Measurements from ENCODE around the gene GRK5. TPM values are rescaled to one million over a fixed set of nuclear protein-coding genes. Genes with fewer than 3 reads are reported as not detected.

GRK5 gene
- polyA plus RNA-seq, 1 experiment, result 20.8 TPM

- no peak for DNase-seq (ENCODE audit: low read depth)
- POLR2A ChIA-PET, result no interaction called here
These were observed 14.3 kb downstream of the GRK5 start for GRCh38 chr10:119221666-119222065.

GRCh38 chr10:119222537-119222936 lies 15.2 kb downstream of the GRK5 start:
- H3K36me3 ChIP-seq (ENCODE audit: control insufficient read depth, insufficient read depth, low read length), result no peaks in the 10 kb centered on the region
- POLR2A ChIA-PET, result interaction anchor here (0.6 kb wide), 1 partner anchor 203 kb away, joined by 6 read pairs; no protein-coding TSS in a partner anchor
- no peaks in the 10 kb centered on the region for H3K27me3 ChIP-seq (ENCODE audit: control insufficient read depth, insufficient read depth, low read length)
- no peak for DNase-seq (ENCODE audit: low read depth)
- TF ChIP-seq CTCF (IDR thresholded peaks at IDR 0.05; ENCODE audit: insufficient read depth, low read depth, low read length), result no peak
- CTCF ChIA-PET, result interaction anchor here (0.8 to 1.3 kb wide), 4 partner anchors 13 to 24 kb away, joined by 3 to 8 read pairs (median 3); partner anchors contain the start of gene GRK5
- no peak overlapping the region for H3K4me3 ChIP-seq (ENCODE audit: low read depth, low read length)

More at GRCh38 chr10:119221666-119222065, 14.3 kb downstream of the GRK5 start:
- Histone ChIP-seq H3K4me3 (ENCODE audit: low read depth, low read length) (no peak overlapping the region), H3K27me3 (ENCODE audit: control insufficient read depth, insufficient read depth, low read length) (no peaks in the 10 kb centered on the region), H3K36me3 (ENCODE audit: control insufficient read depth, insufficient read depth, low read length) (no peaks in the 10 kb centered on the region)
- no peak for TF ChIP-seq CTCF (IDR thresholded peaks at IDR 0.05; ENCODE audit: insufficient read depth, low read depth, low read length)
- CTCF ChIA-PET, result interaction anchor here (0.9 to 1.3 kb wide), 3 partner anchors 12 to 19 kb away, joined by 3 to 8 read pairs (median 3); partner anchors contain the start of gene GRK5

DNA sequence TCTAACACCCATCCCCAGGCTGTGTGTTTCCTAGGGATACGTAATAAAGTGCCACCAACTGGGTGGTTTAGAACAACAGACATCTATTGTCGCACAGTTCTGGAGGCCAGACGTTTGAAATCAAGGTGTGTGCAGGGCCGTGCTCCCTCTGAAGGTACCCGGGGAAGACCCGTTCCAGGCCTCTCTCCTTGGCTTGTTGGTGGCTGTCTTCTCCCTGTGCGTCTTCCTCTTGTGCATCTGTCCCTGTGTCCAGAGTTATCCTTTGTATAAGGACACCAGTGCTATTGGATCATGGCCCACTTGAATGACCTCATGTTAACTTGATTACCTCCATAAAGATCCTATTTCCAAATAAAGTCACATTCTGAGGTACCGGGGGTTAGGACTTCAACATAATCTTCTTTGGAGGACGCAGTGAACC lies 15.6 kb downstream of the GRK5 start:
- Histone ChIP-seq H3K27me3 (ENCODE audit: control insufficient read depth, insufficient read depth, low read length) (no peaks in the 10 kb centered on the region), H3K4me3 (ENCODE audit: low read depth, low read length) (no peak overlapping the region), H3K36me3 (ENCODE audit: control insufficient read depth, insufficient read depth, low read length) (no peaks in the 10 kb centered on the region)
- TF ChIP-seq CTCF (IDR thresholded peaks at IDR 0.05; ENCODE audit: insufficient read depth, low read depth, low read length), result no peak
- ChIA-PET CTCF (interaction anchor here (0.8 to 1.3 kb wide), 3 partner anchors 13 to 23 kb away, joined by 3 to 8 read pairs (median 3); partner anchors contain the start of gene GRK5), POLR2A (interaction anchor here (0.6 kb wide), 1 partner anchor 202 kb away, joined by 6 read pairs; no protein-coding TSS in a partner anchor)
- no peak for DNase-seq (ENCODE audit: low read depth)

DNA sequence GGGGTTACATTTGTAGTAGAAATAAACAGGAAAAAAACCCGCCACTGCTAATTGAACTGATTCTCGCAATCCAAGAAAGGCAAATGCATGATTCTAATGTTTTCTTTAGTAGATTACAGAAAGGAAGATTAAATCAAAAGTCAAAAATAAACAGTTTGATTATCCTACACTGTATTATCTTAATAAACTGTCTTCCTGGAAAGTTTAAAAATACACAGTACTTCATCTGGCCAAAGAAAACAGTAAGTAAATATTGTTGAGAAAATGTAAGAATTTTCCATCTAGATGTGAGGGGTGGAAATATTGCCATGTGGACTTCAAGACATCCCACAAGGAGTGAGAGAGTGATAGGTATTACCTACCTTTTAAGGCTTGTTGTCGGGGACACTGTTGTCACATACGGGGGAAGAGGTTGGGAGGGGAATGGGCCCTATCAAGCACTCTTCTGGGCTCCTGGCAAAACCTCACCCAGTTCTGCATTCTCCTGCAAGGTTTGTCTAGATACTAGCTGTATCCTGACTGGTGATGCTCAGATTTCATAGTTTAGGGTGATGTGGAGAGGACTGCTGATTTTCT lies 17.8 kb downstream of the GRK5 start:
- ChIA-PET CTCF (no interaction called here), POLR2A (no interaction called here)
- no peak for DNase-seq (ENCODE audit: low read depth)
- no peaks in the 10 kb centered on the region for H3K27me3 ChIP-seq (ENCODE audit: control insufficient read depth, insufficient read depth, low read length)
- no peaks in the 10 kb centered on the region for H3K36me3 ChIP-seq (ENCODE audit: control insufficient read depth, insufficient read depth, low read length)
- no peak for TF ChIP-seq CTCF (IDR thresholded peaks at IDR 0.05; ENCODE audit: insufficient read depth, low read depth, low read length)
- no peak overlapping the region for H3K4me3 ChIP-seq (ENCODE audit: low read depth, low read length)

GRCh38 chr10:119227825-119228224 lies 20.5 kb downstream of the GRK5 start:
- ChIA-PET POLR2A (no interaction called here), CTCF (interaction anchor here (0.8 to 1.6 kb wide), 2 partner anchors 9 to 16 kb away, joined by 3 read pairs; no protein-coding TSS in a partner anchor)
- DNase-seq (ENCODE audit: low read depth), result no peak
- Histone ChIP-seq H3K4me3 (ENCODE audit: low read depth, low read length) (no peak overlapping the region), H3K27me3 (ENCODE audit: control insufficient read depth, insufficient read depth, low read length) (no peaks in the 10 kb centered on the region), H3K36me3 (ENCODE audit: control insufficient read depth, insufficient read depth, low read length) (no peaks in the 10 kb centered on the region)
- no peak for TF ChIP-seq CTCF (IDR thresholded peaks at IDR 0.05; ENCODE audit: insufficient read depth, low read depth, low read length)

Data from BJ (cell line).